Activated CD8-positive, alpha-beta T cell treated with anti-CD3 and anti-CD28 coated beads, Interleukin-2, amount 10 ng/mL, durations not matched to agents 7 days and 5 days (primary cell): ENCODE data around the gene TNRC6A. TPM values are rescaled to one million over a fixed set of nuclear protein-coding genes. Genes with fewer than 3 reads are reported as not detected.

ENCODE experiments used
- ATAC-seq: fragments of 150-1000 bp; cut with Tn5 transposase; one replicate; pipeline ENCODE4 v1.10.0; 2021; ENCODE audit warnings: moderate library complexity
- CTCF ChIA-PET: fragments of 350-600 bp; sonication (Branson Sonifier 250); formaldehyde crosslinking; loops from one replicate; lab custom pipeline; 2021; ENCODE audit warnings: antibody characterized with exemption; lab: Charles Lee
- POLR2A ChIA-PET: fragments of 350-600 bp; sonication (Branson Sonifier 250); formaldehyde crosslinking; loops from one replicate; lab custom pipeline; 2021; ENCODE audit warnings: antibody characterized with exemption; lab: Charles Lee
- DNase-seq: peaks from one replicate; pipeline ENCODE4 v3.0.0-alpha.2; 2020
- H3K27ac Mint-ChIP-seq: one replicate; pipeline ENCODE4 v1.8.0; 2021; ENCODE audit warnings: mild to moderate bottlenecking, mixed read lengths
- H3K27me3 Mint-ChIP-seq: one replicate; pipeline ENCODE4 v1.8.0; 2021; ENCODE audit warnings: low read depth, mixed read lengths
- H3K36me3 Mint-ChIP-seq: one replicate; pipeline ENCODE4 v1.8.0; 2021; ENCODE audit warnings: low read depth, mixed read lengths
- H3K4me1 Mint-ChIP-seq: one replicate; pipeline ENCODE4 v1.8.0; 2021; ENCODE audit warnings: low read depth, mixed read lengths
- H3K4me3 Mint-ChIP-seq: one replicate; pipeline ENCODE4 v1.8.0; 2021; ENCODE audit warnings: mild to moderate bottlenecking, mixed read lengths
- H3K9me3 Mint-ChIP-seq: one replicate; pipeline ENCODE4 v1.8.0; 2022; ENCODE audit warnings: mixed read lengths; ENCODE audit not compliant: insufficient read depth
- total RNA-seq, 2 experiments: library from RNA; stranded (reverse); gene quantifications; one replicate each; pipeline ENCODE4 v1.2.3, GENCODE V29; 2021

The TNRC6A gene
- total RNA-seq, 2 experiments from 2014 or later: 28.8 to 28.9 TPM

GRCh38 chr16:24822542-24822941, 93.1 kb downstream of the TNRC6A start:
- H3K9me3 Mint-ChIP-seq: no peaks in the 10 kb centered on the region
- H3K36me3 Mint-ChIP-seq: peaks cover 53% of the 10 kb centered on the region
- no peak overlapping the region for H3K4me3 Mint-ChIP-seq
- ATAC-seq (no peak), DNase-seq (no peak)
- POLR2A ChIA-PET: no interaction called here
- CTCF ChIA-PET: no interaction called here
- no peaks in the 10 kb centered on the region for H3K27me3 Mint-ChIP-seq
- peaks cover 8% of the 10 kb centered on the region for H3K4me1 Mint-ChIP-seq
- H3K27ac Mint-ChIP-seq: no peak overlapping the region

- ATAC-seq (no peak), DNase-seq (no peak)
- Mint-ChIP-seq H3K36me3 (peaks cover 49% of the 10 kb centered on the region), H3K27me3 (no peaks in the 10 kb centered on the region), H3K9me3 (no peaks in the 10 kb centered on the region), H3K4me3 (no peak overlapping the region), H3K27ac (no peak overlapping the region), H3K4me1 (peaks cover 8% of the 10 kb centered on the region)
- CTCF ChIA-PET: no interaction called here
- POLR2A ChIA-PET: no interaction called here
These were observed 93.5 kb downstream of the TNRC6A start for GRCh38 chr16:24822974-24823373.

- Mint-ChIP-seq H3K27me3 (no peaks in the 10 kb centered on the region), H3K36me3 (peaks cover 29% of the 10 kb centered on the region), H3K4me3 (no peak overlapping the region), H3K4me1 (peaks cover 8% of the 10 kb centered on the region), H3K27ac (no peak overlapping the region), H3K9me3 (no peaks in the 10 kb centered on the region)
- ATAC-seq (no peak), DNase-seq (no peak)
- ChIA-PET POLR2A (no interaction called here), CTCF (no interaction called here)
These were observed 96.2 kb downstream of the TNRC6A start for GRCh38 chr16:24825696-24826095.

GRCh38 chr16:24826096-24826690, 96.7 kb downstream of the TNRC6A start:
- peaks cover 6% of the 10 kb centered on the region for H3K4me1 Mint-ChIP-seq
- no peaks in the 10 kb centered on the region for H3K9me3 Mint-ChIP-seq
- peaks cover 29% of the 10 kb centered on the region for H3K36me3 Mint-ChIP-seq
- CTCF ChIA-PET: no interaction called here
- ATAC-seq: no peak
- no peak overlapping the region for H3K27ac Mint-ChIP-seq
- no peak overlapping the region for H3K4me3 Mint-ChIP-seq
- no peaks in the 10 kb centered on the region for H3K27me3 Mint-ChIP-seq
- POLR2A ChIA-PET: no interaction called here
- no peak for DNase-seq

GRCh38 chr16:24826817-24827566, 97.5 kb downstream of the TNRC6A start:
- H3K4me1 Mint-ChIP-seq: peaks cover 2% of the 10 kb centered on the region
- ATAC-seq (no peak), DNase-seq (no peak)
- POLR2A ChIA-PET: no interaction called here
- no peaks in the 10 kb centered on the region for H3K9me3 Mint-ChIP-seq
- no peak overlapping the region for H3K4me3 Mint-ChIP-seq
- H3K27me3 Mint-ChIP-seq: no peaks in the 10 kb centered on the region
- CTCF ChIA-PET: no interaction called here
- H3K36me3 Mint-ChIP-seq: peaks cover 26% of the 10 kb centered on the region
- H3K27ac Mint-ChIP-seq: no peak overlapping the region

GRCh38 chr16:24829153-24829552, 99.7 kb downstream of the TNRC6A start:
- ChIA-PET POLR2A (no interaction called here), CTCF (no interaction called here)
- H3K4me1 Mint-ChIP-seq: no peaks in the 10 kb centered on the region
- no peak overlapping the region for H3K4me3 Mint-ChIP-seq
- DNase-seq: no peak
- H3K27me3 Mint-ChIP-seq: no peaks in the 10 kb centered on the region
- no peaks in the 10 kb centered on the region for H3K9me3 Mint-ChIP-seq
- H3K27ac Mint-ChIP-seq: no peak overlapping the region
- no peak for ATAC-seq
- peaks cover 10% of the 10 kb centered on the region for H3K36me3 Mint-ChIP-seq

GRCh38 chr16:24833352-24833751, 103.9 kb downstream of the TNRC6A start:
- DNase-seq (no peak), ATAC-seq (no peak)
- H3K4me3 Mint-ChIP-seq: no peak overlapping the region
- no peak overlapping the region for H3K27ac Mint-ChIP-seq
- H3K36me3 Mint-ChIP-seq: no peaks in the 10 kb centered on the region
- H3K27me3 Mint-ChIP-seq: no peaks in the 10 kb centered on the region
- CTCF ChIA-PET: no interaction called here
- no peaks in the 10 kb centered on the region for H3K4me1 Mint-ChIP-seq
- POLR2A ChIA-PET: no interaction called here
- H3K9me3 Mint-ChIP-seq: no peaks in the 10 kb centered on the region

GRCh38 chr16:24834459-24835335, 105.2 kb downstream of the TNRC6A start:
- no peak overlapping the region for H3K27ac Mint-ChIP-seq
- H3K9me3 Mint-ChIP-seq: no peaks in the 10 kb centered on the region
- H3K4me3 Mint-ChIP-seq: no peak overlapping the region
- CTCF ChIA-PET: interaction anchor here (1.2 kb wide), 1 partner anchor 390 kb away, joined by 4 read pairs; no protein-coding TSS in a partner anchor
- ATAC-seq (no peak), DNase-seq (no peak)
- no peaks in the 10 kb centered on the region for H3K4me1 Mint-ChIP-seq
- no peaks in the 10 kb centered on the region for H3K27me3 Mint-ChIP-seq
- POLR2A ChIA-PET: no interaction called here
- H3K36me3 Mint-ChIP-seq: no peaks in the 10 kb centered on the region

GRCh38 chr16:24836836-24837235, 107.4 kb downstream of the TNRC6A start:
- no peaks in the 10 kb centered on the region for H3K9me3 Mint-ChIP-seq
- no peak for ATAC-seq
- no peak overlapping the region for H3K4me3 Mint-ChIP-seq
- no peaks in the 10 kb centered on the region for H3K27me3 Mint-ChIP-seq
- no peak overlapping the region for H3K27ac Mint-ChIP-seq
- no peak for DNase-seq
- H3K4me1 Mint-ChIP-seq: no peaks in the 10 kb centered on the region
- H3K36me3 Mint-ChIP-seq: no peaks in the 10 kb centered on the region
- ChIA-PET CTCF (no interaction called here), POLR2A (no interaction called here)

GRCh38 chr16:24837969-24838368, 108.5 kb downstream of the TNRC6A start:
- no peak overlapping the region for H3K27ac Mint-ChIP-seq
- POLR2A ChIA-PET: no interaction called here
- CTCF ChIA-PET: no interaction called here
- H3K36me3 Mint-ChIP-seq: no peaks in the 10 kb centered on the region
- no peaks in the 10 kb centered on the region for H3K27me3 Mint-ChIP-seq
- H3K4me1 Mint-ChIP-seq: no peaks in the 10 kb centered on the region
- DNase-seq (no peak), ATAC-seq (no peak)
- no peak overlapping the region for H3K4me3 Mint-ChIP-seq
- no peaks in the 10 kb centered on the region for H3K9me3 Mint-ChIP-seq

- Mint-ChIP-seq H3K27me3 (no peaks in the 10 kb centered on the region), H3K9me3 (no peaks in the 10 kb centered on the region), H3K36me3 (no peaks in the 10 kb centered on the region), H3K4me3 (no peak overlapping the region), H3K27ac (no peak overlapping the region), H3K4me1 (no peaks in the 10 kb centered on the region)
- DNase-seq (no peak), ATAC-seq (no peak)
- POLR2A ChIA-PET: no interaction called here
- CTCF ChIA-PET: no interaction called here
These were observed 109.3 kb downstream of the TNRC6A start for GRCh38 chr16:24838554-24839266.
